HepG2 (cell line): ENCODE data around the gene RUNDC1. TPM values are rescaled to one million over a fixed set of nuclear protein-coding genes. Genes with fewer than 3 reads are reported as not detected.

Experiments
- ARNT2 ChIP-seq: sonication (generic); formaldehyde crosslinking; IDR thresholded peaks from 2 replicates; pipeline ENCODE4 v1.8.0; 2022; ENCODE audit warnings: mild to moderate bottlenecking, low read depth, missing genetic modification reagents, moderate library complexity
- CBX1 ChIP-seq: IDR thresholded peaks from one replicate; pipeline ENCODE4 v1.6.1; 2016; ENCODE audit warnings: antibody characterized with exemption, low read depth
- EZH2 ChIP-seq: conservative IDR thresholded peaks from 2 replicates; pipeline ENCODE4 v1.6.1; 2012; ENCODE audit warnings: mild to moderate bottlenecking, low read depth, low read length, moderate library complexity
- FLYWCH1 ChIP-seq: sonication (generic); formaldehyde crosslinking; IDR thresholded peaks from 2 replicates; pipeline ENCODE4 v1.8.1; 2023; ENCODE audit warnings: mild to moderate bottlenecking, missing genetic modification reagents
- FOXC1 ChIP-seq: sonication (generic); formaldehyde crosslinking; IDR thresholded peaks from 2 replicates; pipeline ENCODE4 v1.8.0; 2022; ENCODE audit warnings: mild to moderate bottlenecking, missing genetic modification reagents, borderline replicate concordance
- HNF1B ChIP-seq: sonication (generic); formaldehyde crosslinking; IDR thresholded peaks from 2 replicates; pipeline ENCODE4 v1.5.1; 2020; ENCODE audit warnings: mild to moderate bottlenecking, moderate library complexity, missing genetic modification reagents
- JDP2 ChIP-seq: sonication (generic); formaldehyde crosslinking; IDR thresholded peaks from 2 replicates; pipeline ENCODE4 v1.8.1; 2022; ENCODE audit warnings: missing genetic modification reagents, borderline replicate concordance
- KLF13 ChIP-seq: sonication (generic); formaldehyde crosslinking; IDR thresholded peaks from 2 replicates; pipeline ENCODE4 v1.4.0; 2020; ENCODE audit warnings: mild to moderate bottlenecking, missing genetic modification reagents
- NFYC ChIP-seq: IDR thresholded peaks from 2 replicates; pipeline ENCODE4 v1.6.1; 2016; ENCODE audit warnings: missing genetic modification reagents, missing compliant biosample characterization
- PBX3 ChIP-seq: sonication (generic); formaldehyde crosslinking; IDR thresholded peaks from 2 replicates; pipeline ENCODE4 v1.8.1; 2023; ENCODE audit warnings: missing genetic modification reagents, inconsistent platforms, borderline replicate concordance
- PTBP1 ChIP-seq: fragments of 200-400 bp; formaldehyde crosslinking; IDR thresholded peaks from 2 replicates; pipeline ENCODE4 v1.6.1; 2018; ENCODE audit warnings: low read length, low read depth; ENCODE audit not compliant: poor library complexity, severe bottlenecking
- TCF7L2 ChIP-seq: IDR thresholded peaks from 2 replicates; pipeline ENCODE4 v1.6.1; 2011; ENCODE audit warnings: mild to moderate bottlenecking, low read depth, low read length, moderate library complexity
- ZKSCAN1 ChIP-seq: fragments of 150-350 bp; IDR thresholded peaks from 2 replicates; pipeline ENCODE4 v1.6.1; 2014; ENCODE audit warnings: low read length
- ZNF317 ChIP-seq: sonication (generic); formaldehyde crosslinking; IDR thresholded peaks from 2 replicates; pipeline ENCODE4 v1.5.0; 2020; ENCODE audit warnings: mild to moderate bottlenecking, missing genetic modification reagents
- ZNF33A ChIP-seq: sonication (generic); formaldehyde crosslinking; IDR thresholded peaks from 2 replicates; pipeline ENCODE4 v1.5.1; 2020; ENCODE audit warnings: missing genetic modification reagents, mild to moderate bottlenecking, moderate library complexity, borderline replicate concordance
- ZSCAN22 ChIP-seq: sonication (generic); formaldehyde crosslinking; IDR thresholded peaks from 2 replicates; pipeline ENCODE4 v1.4.0; 2020; ENCODE audit warnings: mild to moderate bottlenecking, missing genetic modification reagents
- polyA plus RNA-seq, 8 experiments: library from polyadenylated mRNA; depleted of rRNA in 3 of 8; stranded (reverse) in 7 of 8; unstranded in 1 of 8; fragments of >200 nt; fragmentation: Illumina TruSeq in 4 of 8; extraction: Trizol in 4 of 8; gene quantifications; 2 replicates each; pipeline versions ENCODE4 v1.2.1 to v1.2.3, GENCODE V29; 2011 to 2016; ENCODE audit warnings: low read depth in 4 of 8, missing spikeins in 1 of 8, mixed read lengths in 1 of 8; ENCODE audit not compliant: insufficient read depth in 1 of 8
- total RNA-seq, 5 experiments: library from RNA; depleted of rRNA; stranded (reverse); fragments of >200 nt; fragmentation: Illumina TruSeq; extraction: Trizol; gene quantifications; 2 replicates each; pipeline ENCODE4 v1.2.3, GENCODE V29; 2016; ENCODE audit warnings: low read depth in 1 of 5
- TF ChIP-seq, protein P1 (sequence below): sonication (generic); formaldehyde crosslinking; IDR thresholded peaks from 2 replicates; pipeline ENCODE4; 2020; ENCODE audit warnings: missing genetic modification reagents, mild to moderate bottlenecking, borderline replicate concordance
- TF ChIP-seq, protein P2 (sequence below): sonication (generic); formaldehyde crosslinking; IDR thresholded peaks from 2 replicates; pipeline ENCODE4 v1.5.1; 2020; ENCODE audit warnings: mild to moderate bottlenecking, missing genetic modification reagents, moderate library complexity
- TF ChIP-seq, protein P3 (sequence below): sonication (generic); formaldehyde crosslinking; IDR thresholded peaks from 2 replicates; pipeline ENCODE4 v1.4.0; 2020; ENCODE audit warnings: missing genetic modification reagents, borderline replicate concordance

Gene RUNDC1
- total and polyA plus RNA-seq, 2 of the 13 experiments (the other 11 are each of a cell fraction or from before 2014, with no cell fraction given), result 10.3 to 11.4 TPM

DNA sequence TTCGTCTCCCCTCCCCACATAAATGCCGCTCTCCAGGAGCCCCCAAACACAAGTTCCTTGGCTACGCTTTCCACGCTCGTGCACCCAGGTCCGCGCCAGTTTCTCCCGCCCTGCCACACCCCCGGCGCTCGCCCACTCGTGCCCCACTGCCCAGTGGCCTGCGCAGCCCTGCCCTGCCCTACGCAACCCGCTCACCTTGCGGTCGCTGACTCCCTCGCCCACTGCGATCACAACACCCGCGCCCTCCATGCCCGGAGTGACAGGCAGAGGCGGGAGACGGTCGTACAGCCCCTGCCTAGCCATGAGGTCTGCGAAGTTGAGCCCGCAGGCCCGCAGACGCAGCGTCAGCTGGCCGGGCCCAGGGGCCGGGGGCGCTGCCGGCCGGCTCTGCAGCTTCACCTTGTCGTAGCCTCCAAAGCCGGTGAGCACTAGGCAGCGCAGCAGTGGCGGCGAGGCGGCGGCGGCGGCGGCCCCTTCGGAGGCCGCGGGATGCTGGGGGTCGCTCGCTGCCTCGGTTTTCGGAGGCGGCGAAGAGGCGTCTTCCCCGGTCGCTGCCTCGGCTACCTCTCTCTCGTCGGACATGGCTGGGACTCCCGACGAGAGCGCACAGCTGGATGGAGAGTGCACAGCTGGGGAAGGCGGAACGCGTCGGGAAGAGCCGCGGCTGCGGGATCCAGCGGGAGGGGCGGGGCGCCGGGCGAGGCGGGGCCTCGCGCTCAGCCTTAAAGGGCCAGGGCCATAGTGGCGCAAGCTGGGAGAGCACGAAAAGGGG lies 41.6 kb downstream of the RUNDC1 start, which contains the start of gene VAT1 (continued):
- TF ChIP-seq ZNF317 (CRISPR knock-in tag), result no peak
- no peak for TF ChIP-seq FLYWCH1
- TF ChIP-seq ARNT2 (CRISPR knock-in tag), result peak; percentile 82
- TF ChIP-seq TCF7L2, result no peak
- TF ChIP-seq JDP2 (CRISPR knock-in tag), result no peak; the same call in 1 of the 2 replicates
- TF ChIP-seq ZNF33A (CRISPR knock-in tag), result 0 out of 2 replicates have a peak, but pooled peaks have one; percentile 76
- TF ChIP-seq ZKSCAN1, result no peak
- TF ChIP-seq, protein P1, sequence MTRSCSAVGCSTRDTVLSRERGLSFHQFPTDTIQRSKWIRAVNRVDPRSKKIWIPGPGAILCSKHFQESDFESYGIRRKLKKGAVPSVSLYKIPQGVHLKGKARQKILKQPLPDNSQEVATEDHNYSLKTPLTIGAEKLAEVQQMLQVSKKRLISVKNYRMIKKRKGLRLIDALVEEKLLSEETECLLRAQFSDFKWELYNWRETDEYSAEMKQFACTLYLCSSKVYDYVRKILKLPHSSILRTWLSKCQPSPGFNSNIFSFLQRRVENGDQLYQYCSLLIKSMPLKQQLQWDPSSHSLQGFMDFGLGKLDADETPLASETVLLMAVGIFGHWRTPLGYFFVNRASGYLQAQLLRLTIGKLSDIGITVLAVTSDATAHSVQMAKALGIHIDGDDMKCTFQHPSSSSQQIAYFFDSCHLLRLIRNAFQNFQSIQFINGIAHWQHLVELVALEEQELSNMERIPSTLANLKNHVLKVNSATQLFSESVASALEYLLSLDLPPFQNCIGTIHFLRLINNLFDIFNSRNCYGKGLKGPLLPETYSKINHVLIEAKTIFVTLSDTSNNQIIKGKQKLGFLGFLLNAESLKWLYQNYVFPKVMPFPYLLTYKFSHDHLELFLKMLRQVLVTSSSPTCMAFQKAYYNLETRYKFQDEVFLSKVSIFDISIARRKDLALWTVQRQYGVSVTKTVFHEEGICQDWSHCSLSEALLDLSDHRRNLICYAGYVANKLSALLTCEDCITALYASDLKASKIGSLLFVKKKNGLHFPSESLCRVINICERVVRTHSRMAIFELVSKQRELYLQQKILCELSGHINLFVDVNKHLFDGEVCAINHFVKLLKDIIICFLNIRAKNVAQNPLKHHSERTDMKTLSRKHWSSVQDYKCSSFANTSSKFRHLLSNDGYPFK (CRISPR knock-in tag), result peak; percentile 46; the same call in 1 of the 2 replicates
- no peak for TF ChIP-seq EZH2
- no peak for TF ChIP-seq HNF1B (CRISPR knock-in tag)
- no peak; the same call in 1 of the 2 replicates for TF ChIP-seq NFYC (CRISPR knock-in tag)
- TF ChIP-seq, protein P2, sequence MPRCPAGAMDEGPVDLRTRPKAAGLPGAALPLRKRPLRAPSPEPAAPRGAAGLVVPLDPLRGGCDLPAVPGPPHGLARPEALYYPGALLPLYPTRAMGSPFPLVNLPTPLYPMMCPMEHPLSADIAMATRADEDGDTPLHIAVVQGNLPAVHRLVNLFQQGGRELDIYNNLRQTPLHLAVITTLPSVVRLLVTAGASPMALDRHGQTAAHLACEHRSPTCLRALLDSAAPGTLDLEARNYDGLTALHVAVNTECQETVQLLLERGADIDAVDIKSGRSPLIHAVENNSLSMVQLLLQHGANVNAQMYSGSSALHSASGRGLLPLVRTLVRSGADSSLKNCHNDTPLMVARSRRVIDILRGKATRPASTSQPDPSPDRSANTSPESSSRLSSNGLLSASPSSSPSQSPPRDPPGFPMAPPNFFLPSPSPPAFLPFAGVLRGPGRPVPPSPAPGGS (CRISPR knock-in tag), result peak; percentile 74
- no peak for TF ChIP-seq FOXC1
- peak; percentile 45; the same call in 1 of the 2 replicates for TF ChIP-seq ZSCAN22 (CRISPR knock-in tag)
- TF ChIP-seq KLF13, result no peak
- TF ChIP-seq PTBP1, result peak; percentile 29
- TF ChIP-seq, protein P3, sequence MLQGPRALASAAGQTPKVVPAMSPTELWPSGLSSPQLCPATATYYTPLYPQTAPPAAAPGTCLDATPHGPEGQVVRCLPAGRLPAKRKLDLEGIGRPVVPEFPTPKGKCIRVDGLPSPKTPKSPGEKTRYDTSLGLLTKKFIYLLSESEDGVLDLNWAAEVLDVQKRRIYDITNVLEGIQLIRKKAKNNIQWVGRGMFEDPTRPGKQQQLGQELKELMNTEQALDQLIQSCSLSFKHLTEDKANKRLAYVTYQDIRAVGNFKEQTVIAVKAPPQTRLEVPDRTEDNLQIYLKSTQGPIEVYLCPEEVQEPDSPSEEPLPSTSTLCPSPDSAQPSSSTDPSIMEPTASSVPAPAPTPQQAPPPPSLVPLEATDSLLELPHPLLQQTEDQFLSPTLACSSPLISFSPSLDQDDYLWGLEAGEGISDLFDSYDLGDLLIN (CRISPR knock-in tag), result peak; percentile 94
- no peak for TF ChIP-seq CBX1
- 0 out of 2 replicates have a peak, but pooled peaks have one; percentile 52 for TF ChIP-seq PBX3 (CRISPR knock-in tag)
